Measurements from ENCODE around the gene SLC13A3.

DNA sequence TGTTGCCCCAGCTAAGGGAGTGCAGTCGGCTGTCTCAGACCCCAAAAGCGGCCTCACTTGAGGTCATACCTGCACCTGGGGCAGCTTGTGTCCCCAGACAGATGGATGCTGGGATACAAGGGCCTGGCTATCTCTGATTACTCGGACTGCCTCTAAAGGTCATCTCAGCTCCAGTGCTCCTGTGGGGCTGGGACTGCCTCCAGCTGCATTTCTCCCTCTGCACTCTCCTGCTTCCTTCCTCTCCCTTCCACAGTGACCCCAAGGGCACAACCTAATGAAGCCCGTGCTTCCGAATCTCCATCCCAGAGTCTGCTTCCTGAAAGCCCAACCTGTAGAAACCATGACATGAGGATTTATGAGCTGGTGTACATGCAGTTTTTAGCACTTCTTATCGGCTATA lies 78.0 kb downstream of the SLC13A3 start:
- TF ChIP-seq CTCF (conservative IDR thresholded peaks at IDR 0.05; ENCODE audit: low read length) (no peak), EZH2phosphoT487 (IDR thresholded peaks at IDR 0.05; ENCODE audit: borderline replicate concordance) (no peak)
